GM15510 (cell line): ENCODE data around the gene TBCB.

Experiments
- POLR2A ChIP-seq: IDR thresholded peaks from 3 replicates; pipeline ENCODE4 v1.6.1; 2011; ENCODE audit warnings: borderline replicate concordance; ENCODE audit not compliant: insufficient read length; ENCODE audit errors: extremely low read depth

Gene TBCB

GRCh38 chr19:36115453-36116343, at the start of gene TBCB:
TSS of gene TBCB (plus strand) at chr19:36115468. CDS start at chr19:36115561, 93 bp downstream.
- TF ChIP-seq POLR2A: peak; percentile 79

GRCh38 chr19:36067681-36068080, 47.6 kb upstream of the TBCB start:
- no peak for TF ChIP-seq POLR2A

- TF ChIP-seq POLR2A: no peak
Observed at GRCh38 chr19:36072081-36072480, 43.2 kb upstream of the TBCB start.

GRCh38 chr19:36073121-36073876, 42.0 kb upstream of the TBCB start:
- no peak for TF ChIP-seq POLR2A

- no peak for TF ChIP-seq POLR2A
Observed at GRCh38 chr19:36079389-36079945, 35.8 kb upstream of the TBCB start.

- no peak for TF ChIP-seq POLR2A
Observed at GRCh38 chr19:36081385-36081784, 33.9 kb upstream of the TBCB start.

GRCh38 chr19:36081894-36082293, 33.4 kb upstream of the TBCB start:
- no peak for TF ChIP-seq POLR2A

- TF ChIP-seq POLR2A: no peak
Observed at GRCh38 chr19:36082916-36083315, 32.4 kb upstream of the TBCB start.

- TF ChIP-seq POLR2A: no peak
Observed at GRCh38 chr19:36084231-36085009, 30.8 kb upstream of the TBCB start.

GRCh38 chr19:36086326-36086725, 28.9 kb upstream of the TBCB start:
- TF ChIP-seq POLR2A: no peak

GRCh38 chr19:36089847-36090246, 25.4 kb upstream of the TBCB start:
- TF ChIP-seq POLR2A: no peak

GRCh38 chr19:36090910-36091695, 24.2 kb upstream of the TBCB start:
- TF ChIP-seq POLR2A: no peak

GRCh38 chr19:36092566-36092965, 22.7 kb upstream of the TBCB start:
- TF ChIP-seq POLR2A: no peak

GRCh38 chr19:36093146-36093662, 22.1 kb upstream of the TBCB start:
- no peak for TF ChIP-seq POLR2A
